ENCODE measurements around the gene HYAL3.

Gene HYAL3

DNA sequence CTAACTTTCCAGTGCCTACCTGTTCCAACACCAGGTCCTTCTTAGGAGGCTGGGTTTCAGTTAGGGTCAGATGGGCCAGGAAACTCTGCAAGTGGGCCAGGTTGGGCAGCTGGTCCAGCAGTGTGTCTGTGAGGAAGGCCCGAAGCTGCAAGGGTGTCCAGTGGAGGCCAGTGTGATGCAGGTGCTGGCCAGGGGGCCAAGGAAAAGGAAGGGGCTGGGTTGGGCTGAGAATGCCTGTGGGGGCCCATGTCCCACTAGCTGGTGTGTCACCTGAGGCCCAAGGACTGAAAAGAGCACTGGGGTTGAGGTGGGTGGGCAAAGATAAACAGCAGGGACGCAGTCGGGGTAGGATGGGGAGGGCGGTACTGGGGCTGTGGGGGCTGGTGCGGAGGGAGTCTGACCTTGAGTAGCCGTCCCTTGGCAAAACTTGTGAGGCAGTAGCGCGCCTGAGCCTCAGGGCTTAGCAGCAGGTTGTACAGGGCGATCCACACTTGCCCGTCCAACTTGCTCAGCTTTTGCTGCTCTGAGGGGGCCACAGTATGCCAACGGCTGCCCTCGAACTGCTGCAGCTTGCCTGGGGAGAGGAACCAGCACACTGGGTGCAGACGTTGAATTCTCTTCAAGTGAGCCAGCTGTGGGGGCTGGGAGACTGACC, 42.9 kb upstream of the HYAL3 start:
- no peak for DNase-seq (ENCODE audit: low spot score)
- Histone ChIP-seq H3K27ac (no peak overlapping the region), H3K4me3 (no peak overlapping the region)
- TF ChIP-seq, protein P1, sequence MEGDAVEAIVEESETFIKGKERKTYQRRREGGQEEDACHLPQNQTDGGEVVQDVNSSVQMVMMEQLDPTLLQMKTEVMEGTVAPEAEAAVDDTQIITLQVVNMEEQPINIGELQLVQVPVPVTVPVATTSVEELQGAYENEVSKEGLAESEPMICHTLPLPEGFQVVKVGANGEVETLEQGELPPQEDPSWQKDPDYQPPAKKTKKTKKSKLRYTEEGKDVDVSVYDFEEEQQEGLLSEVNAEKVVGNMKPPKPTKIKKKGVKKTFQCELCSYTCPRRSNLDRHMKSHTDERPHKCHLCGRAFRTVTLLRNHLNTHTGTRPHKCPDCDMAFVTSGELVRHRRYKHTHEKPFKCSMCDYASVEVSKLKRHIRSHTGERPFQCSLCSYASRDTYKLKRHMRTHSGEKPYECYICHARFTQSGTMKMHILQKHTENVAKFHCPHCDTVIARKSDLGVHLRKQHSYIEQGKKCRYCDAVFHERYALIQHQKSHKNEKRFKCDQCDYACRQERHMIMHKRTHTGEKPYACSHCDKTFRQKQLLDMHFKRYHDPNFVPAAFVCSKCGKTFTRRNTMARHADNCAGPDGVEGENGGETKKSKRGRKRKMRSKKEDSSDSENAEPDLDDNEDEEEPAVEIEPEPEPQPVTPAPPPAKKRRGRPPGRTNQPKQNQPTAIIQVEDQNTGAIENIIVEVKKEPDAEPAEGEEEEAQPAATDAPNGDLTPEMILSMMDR (IDR thresholded peaks at IDR 0.05): no peak

- Histone ChIP-seq H3K27ac (peak overlapping the region; percentile 82 to 99), H3K4me3 (peak overlapping the region; percentile 73)
- DNase-seq (ENCODE audit: low spot score): no peak
- TF ChIP-seq, protein P1 (IDR thresholded peaks at IDR 0.05): no peak
Measured at GRCh38 chr3:50341537-50341936, 42.3 kb upstream of the HYAL3 start.

GRCh38 chr3:50340448-50341329, 41.5 kb upstream of the HYAL3 start, which contains the start of gene RASSF1:
Gene RASSF1 (minus strand): TSS chr3:50340836. CDS start chr3:50340805, 31 bp downstream.
- peak within 1 kb of the TSS; percentile 73 for H3K4me3 ChIP-seq
- TF ChIP-seq, protein P1 (IDR thresholded peaks at IDR 0.05): no peak
- peak; percentile 89 for DNase-seq (ENCODE audit: low spot score)
- peak within 1 kb of the TSS; percentile 82 to 99 for H3K27ac ChIP-seq

DNA sequence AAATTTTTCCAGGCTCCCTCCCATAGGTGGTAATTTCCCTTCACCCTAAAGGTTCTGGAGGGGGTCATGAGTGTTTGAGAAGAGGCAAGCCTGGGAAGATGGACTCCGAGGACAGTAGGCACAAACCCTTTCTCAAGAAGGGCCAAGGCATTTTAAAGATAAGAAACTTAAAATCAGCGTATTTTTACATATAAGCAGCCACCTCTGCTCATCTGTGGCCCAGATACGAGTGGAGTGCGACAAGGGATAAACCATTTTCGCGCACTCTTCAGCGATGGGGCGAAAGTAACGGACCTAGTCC, 40.9 kb upstream of the HYAL3 start:
- no peak for DNase-seq (ENCODE audit: low spot score)
- TF ChIP-seq, protein P1 (IDR thresholded peaks at IDR 0.05): no peak
- H3K27ac ChIP-seq: peak overlapping the region; percentile 82 to 99
- H3K4me3 ChIP-seq: peak overlapping the region; percentile 73

DNA sequence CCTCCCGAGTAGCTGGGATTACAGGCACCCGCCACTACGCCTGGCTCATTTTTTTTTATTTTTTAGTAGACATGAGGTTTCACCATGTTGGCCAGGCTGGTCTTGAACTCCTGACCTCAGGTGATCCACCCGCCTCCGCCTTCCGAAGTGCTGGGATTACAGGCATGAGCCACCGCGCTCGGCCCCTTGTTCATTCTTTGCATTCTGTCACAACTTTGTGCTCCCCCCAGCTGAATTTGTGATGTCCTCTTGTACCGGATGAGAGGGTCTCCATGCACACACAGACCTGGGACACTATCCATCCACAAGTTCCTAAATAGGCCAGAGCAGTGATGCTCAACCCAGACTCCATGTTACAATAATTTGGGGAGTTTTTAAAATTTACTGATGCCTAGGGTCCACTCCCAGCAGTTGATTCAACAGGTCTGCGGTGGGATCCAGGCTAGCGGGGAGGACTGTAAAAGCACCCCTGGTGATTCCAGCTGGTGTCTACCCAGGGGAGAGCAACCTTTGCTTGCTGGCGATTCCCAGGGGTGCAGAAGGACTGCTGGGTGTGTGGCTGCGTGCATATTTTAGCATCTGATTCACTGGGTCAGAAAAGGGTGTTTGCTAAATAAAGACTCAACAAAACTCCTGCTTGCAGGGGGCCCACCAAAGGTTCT, 40.4 kb upstream of the HYAL3 start:
- Histone ChIP-seq H3K27ac (peak overlapping the region; percentile 82 to 99), H3K4me3 (peak overlapping the region; percentile 73)
- no peak for DNase-seq (ENCODE audit: low spot score)
- TF ChIP-seq, protein P1 (IDR thresholded peaks at IDR 0.05): no peak

DNA sequence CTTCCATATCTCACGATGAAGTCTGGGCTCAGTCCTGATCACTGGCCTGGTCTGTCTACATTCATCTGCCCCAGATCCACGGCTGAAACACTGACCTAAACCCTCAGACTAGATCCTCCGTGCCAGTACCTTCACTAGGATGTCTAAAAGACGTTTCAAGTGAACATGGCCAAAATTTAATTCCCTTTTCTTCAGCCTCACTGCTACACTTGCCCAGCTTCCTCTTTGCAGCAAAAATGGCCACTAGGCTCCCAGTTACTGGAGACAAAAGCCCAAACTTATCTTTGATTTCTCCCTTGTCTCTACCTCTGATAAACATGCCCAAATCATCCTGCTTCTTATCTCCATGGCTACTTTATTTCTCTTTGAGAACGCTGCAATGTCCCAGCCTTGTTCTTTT, 39.8 kb upstream of the HYAL3 start:
- no peak for DNase-seq (ENCODE audit: low spot score)
- Histone ChIP-seq H3K4me3 (peak overlapping the region; percentile 91), H3K27ac (peak overlapping the region; percentile 95 to 99)
- TF ChIP-seq, protein P1 (IDR thresholded peaks at IDR 0.05): no peak
